OCI-LY3 (cell line): ENCODE data around the gene PIK3CD.
"Not testable (repeated sequence)": the region's sequence is repeated elsewhere in the genome, so short reads cannot be mapped to it uniquely, and the experiment has no call there.

Experiments
- H2AFZ ChIP-seq: fragments of 200-600, 300-600 bp; shearing (Covaris generic); 2 replicates; pipeline ENCODE4 v1.6.0; 2014; ENCODE audit warnings: antibody characterized with exemption, low read depth, low read length
- H3K27ac ChIP-seq: fragments of 200-600, 300-600 bp; sonication (generic); 2 replicates; pipeline ENCODE4 v1.5.1; 2014; ENCODE audit warnings: mild to moderate bottlenecking, low read length, moderate library complexity, mixed read lengths
- H3K27me3 ChIP-seq: fragments of 200-600, 300-600 bp; sonication (generic); 2 replicates; pipeline ENCODE4 v1.6.1; 2014; ENCODE audit warnings: low read depth, low read length, mixed read lengths
- H3K36me3 ChIP-seq: fragments of 200-600, 300-600 bp; sonication (generic); replicated peaks from 2 replicates; pipeline ENCODE3; 2014; ENCODE audit warnings: low read depth, low read length, mixed read lengths
- H3K4me1 ChIP-seq: fragments of 300-600, 200-600 bp; sonication (generic); 2 replicates; pipeline ENCODE4 v1.6.1; 2014; ENCODE audit warnings: low read length, mixed read lengths
- H3K4me2 ChIP-seq: fragments of 200-600, 300-600 bp; sonication (generic); 2 replicates; pipeline ENCODE4 v1.6.1; 2014; ENCODE audit warnings: low read length, mixed read lengths
- H3K4me3 ChIP-seq: fragments of 300-600, 200-600 bp; sonication (generic); 2 replicates; pipeline ENCODE4 v1.5.1; 2014; ENCODE audit warnings: antibody characterized with exemption, mild to moderate bottlenecking, low read length, moderate library complexity
- H3K79me2 ChIP-seq: fragments of 300-600, 200-600 bp; shearing (Covaris generic); 2 replicates; pipeline ENCODE4 v1.6.1; 2014; ENCODE audit warnings: mild to moderate bottlenecking, low read length, mixed read lengths
- H3K9ac ChIP-seq: fragments of 300-600, 200-600 bp; shearing (Covaris generic); 2 replicates; pipeline ENCODE4 v1.6.0; 2014; ENCODE audit warnings: mild to moderate bottlenecking, low read length, moderate library complexity
- H3K9me3 ChIP-seq: fragments of 200-600, 300-600 bp; shearing (Covaris generic); 2 replicates; pipeline ENCODE4 v1.6.1; 2014; ENCODE audit warnings: low read length, mixed read lengths; ENCODE audit not compliant: insufficient read depth
- H4K20me1 ChIP-seq: fragments of 200-600, 300-600 bp; sonication (generic); 2 replicates; pipeline ENCODE4 v1.6.1; 2016; ENCODE audit warnings: low read length, mixed read lengths; ENCODE audit not compliant: insufficient read depth
- CTCF ChIP-seq: fragments of 200-600, 300-600 bp; sonication (generic); IDR thresholded peaks from 2 replicates; pipeline ENCODE4 v1.5.1; 2014; ENCODE audit warnings: antibody characterized with exemption, low read length, low read depth
- EZH2phosphoT487 ChIP-seq: fragments of 200-600 bp; shearing (Covaris generic); IDR thresholded peaks from 2 replicates; pipeline ENCODE4 v1.6.1; 2018; ENCODE audit warnings: antibody characterized with exemption, mixed run types, low read depth

The PIK3CD gene

GRCh38 chr1:9746651-9747050 lies 95.1 kb downstream of the PIK3CD start:
- TF ChIP-seq CTCF (no peak), EZH2phosphoT487 (no peak)
- Histone ChIP-seq H3K4me2 (no peak overlapping the region), H3K36me3 (peaks cover 16% of the 10 kb centered on the region)

DNA sequence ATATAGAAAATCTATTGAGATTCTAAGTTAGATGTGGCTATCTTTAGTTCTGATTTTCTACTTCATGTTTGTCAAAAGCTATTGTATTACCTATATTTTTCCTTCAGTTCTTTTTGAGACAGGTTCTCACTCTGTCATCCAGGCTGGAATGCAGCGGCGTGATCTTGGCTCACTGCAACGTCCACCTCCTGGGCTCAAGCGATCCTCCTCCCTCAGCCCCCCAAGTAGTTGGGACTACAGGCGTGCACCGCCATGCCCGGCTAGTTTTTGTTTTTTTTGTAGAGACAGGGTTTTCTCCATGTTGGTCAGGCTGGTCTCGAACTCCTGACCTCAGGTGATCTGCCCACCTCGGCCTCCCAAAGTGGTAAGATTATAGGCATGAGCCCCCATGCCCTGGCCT lies 96.9 kb downstream of the PIK3CD start:
- not testable (repeated sequence) for H3K4me2 ChIP-seq, H4K20me1 ChIP-seq, H3K4me3 ChIP-seq, H3K9me3 ChIP-seq, H2AFZ ChIP-seq, H3K79me2 ChIP-seq, H3K27ac ChIP-seq, H3K9ac ChIP-seq, H3K27me3 ChIP-seq, H3K36me3 ChIP-seq, H3K4me1 ChIP-seq

More at GRCh38 chr1:9746651-9747050, 95.1 kb downstream of the PIK3CD start:
- Histone ChIP-seq H3K9ac (no peak overlapping the region), H3K27ac (no peak overlapping the region), H2AFZ (no peak overlapping the region), H3K27me3 (no peaks in the 10 kb centered on the region), H3K79me2 (no peaks in the 10 kb centered on the region), H3K4me1 (no peaks in the 10 kb centered on the region), H3K4me3 (no peak overlapping the region), H4K20me1 (no peaks in the 10 kb centered on the region), H3K9me3 (no peaks in the 10 kb centered on the region)

DNA sequence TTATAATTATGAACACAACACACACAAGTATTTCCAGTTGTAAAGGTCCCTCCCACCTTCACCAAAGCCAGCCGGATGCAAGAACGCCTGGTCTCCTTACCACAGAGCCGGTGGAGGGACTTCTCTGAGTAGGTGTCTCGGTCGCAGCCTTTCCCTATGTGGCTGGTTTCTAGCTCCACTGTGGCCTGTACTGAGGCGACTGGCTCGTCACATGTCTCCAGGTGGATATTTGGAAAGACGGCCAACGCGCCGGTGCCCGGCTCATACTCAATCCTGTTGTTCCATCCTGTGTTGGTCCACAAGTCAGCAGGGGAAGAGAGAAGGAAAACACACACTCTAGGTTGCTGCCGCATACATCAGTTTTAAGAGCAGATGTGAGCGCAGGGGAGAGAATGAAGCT lies 97.8 kb downstream of the PIK3CD start:
- Histone ChIP-seq H4K20me1 (no peaks in the 10 kb centered on the region), H3K4me3 (no peak overlapping the region), H3K79me2 (no peaks in the 10 kb centered on the region), H3K4me2 (no peak overlapping the region), H3K36me3 (peaks cover under 1% of the 10 kb centered on the region), H3K27me3 (no peaks in the 10 kb centered on the region), H3K27ac (no peak overlapping the region), H3K9me3 (no peaks in the 10 kb centered on the region), H3K4me1 (no peaks in the 10 kb centered on the region), H2AFZ (no peak overlapping the region), H3K9ac (no peak overlapping the region)
- TF ChIP-seq EZH2phosphoT487, result no peak
- no peak for TF ChIP-seq CTCF

DNA sequence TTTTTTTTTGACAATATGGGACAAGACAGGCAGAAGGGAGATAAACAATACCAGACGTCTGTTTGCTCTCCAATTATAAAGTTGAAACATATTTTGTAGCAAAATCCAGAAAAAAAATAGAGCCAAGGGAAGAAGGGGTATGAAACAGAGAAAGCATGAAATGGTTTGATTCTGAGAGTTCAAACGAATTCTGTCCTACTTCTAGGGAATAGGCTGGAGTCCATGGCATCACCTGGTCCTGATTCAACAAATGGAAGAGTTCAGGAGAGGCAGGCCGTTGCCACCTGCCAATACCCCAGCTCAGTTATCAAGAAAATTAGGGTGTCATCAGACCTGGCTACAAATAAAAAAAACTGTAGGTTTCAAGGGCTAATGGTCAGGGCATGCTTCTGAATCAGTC lies 100.4 kb downstream of the PIK3CD start:
- no peak for TF ChIP-seq EZH2phosphoT487
- no peak for TF ChIP-seq CTCF

GRCh38 chr1:9753121-9753531 lies 101.6 kb downstream of the PIK3CD start:
- no peak overlapping the region for H3K4me3 ChIP-seq
- H3K27me3 ChIP-seq, result no peaks in the 10 kb centered on the region
- H4K20me1 ChIP-seq, result peaks cover 8% of the 10 kb centered on the region; the same call in 1 of the 2 replicates
- H3K9ac ChIP-seq, result no peak overlapping the region
- TF ChIP-seq CTCF (no peak), EZH2phosphoT487 (no peak)
- H3K79me2 ChIP-seq, result peaks cover 16% of the 10 kb centered on the region
- no peak overlapping the region for H3K27ac ChIP-seq
- H3K4me1 ChIP-seq, result no peaks in the 10 kb centered on the region
- no peak overlapping the region for H3K4me2 ChIP-seq
- no peaks in the 10 kb centered on the region for H3K9me3 ChIP-seq
- peaks cover 4% of the 10 kb centered on the region for H3K36me3 ChIP-seq
- no peak overlapping the region for H2AFZ ChIP-seq

More for the DNA sequence above, 100.4 kb downstream of the PIK3CD start:
- H3K4me1 ChIP-seq, result no peaks in the 10 kb centered on the region
- H3K27ac ChIP-seq, result no peak overlapping the region
- H2AFZ ChIP-seq, result no peak overlapping the region
- no peaks in the 10 kb centered on the region for H3K27me3 ChIP-seq
- H3K4me2 ChIP-seq, result no peak overlapping the region
- H3K36me3 ChIP-seq, result peaks cover 4% of the 10 kb centered on the region
- H3K4me3 ChIP-seq, result no peak overlapping the region
- H3K79me2 ChIP-seq, result peaks cover 11% of the 10 kb centered on the region; the same call in 1 of the 2 replicates
- peaks cover 8% of the 10 kb centered on the region; the same call in 1 of the 2 replicates for H4K20me1 ChIP-seq
- no peak overlapping the region for H3K9ac ChIP-seq
- H3K9me3 ChIP-seq, result no peaks in the 10 kb centered on the region
